GM19025 (cell line): Measurements from ENCODE around the gene TIGD3.
"Not testable (repeated sequence)": the region's sequence is repeated elsewhere in the genome, so short reads cannot be mapped to it uniquely, and the experiment has no call there.

Experiments
- ATAC-seq: cut with Tn5 transposase; IDR thresholded peaks from one replicate; pipeline ENCODE4 v1.9.1; 2021; ENCODE audit warnings: mild to moderate bottlenecking, low read depth, moderate library complexity; ENCODE audit not compliant: unreplicated experiment

TIGD3 gene

GRCh38 chr11:65321828-65322485 lies 32.6 kb upstream of the TIGD3 start:
- ATAC-seq: no peak

GRCh38 chr11:65323813-65324212 lies 30.7 kb upstream of the TIGD3 start:
- ATAC-seq: no peak

GRCh38 chr11:65325435-65325834 lies 29.1 kb upstream of the TIGD3 start:
- ATAC-seq: no peak

GRCh38 chr11:65327021-65327420 lies 27.5 kb upstream of the TIGD3 start:
- ATAC-seq: no peak

GRCh38 chr11:65329478-65329877 lies 25.1 kb upstream of the TIGD3 start:
- ATAC-seq: no peak

GRCh38 chr11:65329944-65330403 lies 24.6 kb upstream of the TIGD3 start:
- no peak for ATAC-seq

GRCh38 chr11:65330544-65330943 lies 24.0 kb upstream of the TIGD3 start:
- ATAC-seq: no peak

- not testable (repeated sequence) for ATAC-seq
These were observed 22.0 kb upstream of the TIGD3 start for GRCh38 chr11:65332591-65332990.

- no peak for ATAC-seq
These were observed 19.8 kb upstream of the TIGD3 start for GRCh38 chr11:65334696-65335295.

GRCh38 chr11:65338676-65339075 lies 15.9 kb upstream of the TIGD3 start:
- ATAC-seq: no peak

- no peak for ATAC-seq
These were observed 14.3 kb upstream of the TIGD3 start for GRCh38 chr11:65340226-65340625.

GRCh38 chr11:65341856-65342255 lies 12.7 kb upstream of the TIGD3 start:
- ATAC-seq: no peak

GRCh38 chr11:65351511-65351910 lies 3.0 kb upstream of the TIGD3 start:
- no peak for ATAC-seq

- ATAC-seq: no peak
These were observed 1.8 kb upstream of the TIGD3 start for GRCh38 chr11:65352783-65353182.

GRCh38 chr11:65353376-65353775 lies 1.2 kb upstream of the TIGD3 start:
- ATAC-seq: no peak

GRCh38 chr11:65353900-65354264 lies 669 bp upstream of the TIGD3 start:
- ATAC-seq: no peak

GRCh38 chr11:65355013-65355775 lies 643 bp downstream of the TIGD3 start:
- ATAC-seq: peak; percentile 37

GRCh38 chr11:65355776-65356393 lies 1.3 kb downstream of the TIGD3 start:
- no peak for ATAC-seq

- no peak for ATAC-seq
These were observed 1.9 kb downstream of the TIGD3 start for GRCh38 chr11:65356394-65356972.

GRCh38 chr11:65357856-65358356 lies 3.4 kb downstream of the TIGD3 start:
- no peak for ATAC-seq
